Suprapubic skin (tissue), 4 donors: Measurements from ENCODE around the gene KIAA1328.
A peak's percentile ranks its signal among the peaks of the same experiment; 100 is the strongest.

Source experiments
- EP300 ChIP-seq: sonication (generic); formaldehyde crosslinking; IDR thresholded peaks from one replicate; pipeline ENCODE4 v1.6.1; 2017; ENCODE audit warnings: antibody characterized with exemption
- POLR2A ChIP-seq, 2 donors: fragments of 450-650 bp; IDR thresholded peaks; one replicate each; pipeline ENCODE4 v1.6.1; 2017; ENCODE audit warnings: antibody characterized with exemption in 2 of 2, mild to moderate bottlenecking in 2 of 2, moderate library complexity in 2 of 2
- POLR2AphosphoS5 ChIP-seq, 3 donors: sonication (generic); formaldehyde crosslinking; IDR thresholded peaks; one replicate each; pipeline ENCODE4 v1.6.1; 2017; ENCODE audit warnings: antibody characterized with exemption in 3 of 3
- TF ChIP-seq, protein P1 (sequence below), 2 donors: fragments of 200-600 bp in 1 of 2; fragments of 450-650 bp in 1 of 2; sonication (generic) in 1 of 2; IDR thresholded peaks; one replicate each; pipeline ENCODE4 v1.5.1; 2016 to 2019; ENCODE audit warnings: antibody characterized with exemption in 2 of 2, mild to moderate bottlenecking in 1 of 2, moderate library complexity in 1 of 2

DNA sequence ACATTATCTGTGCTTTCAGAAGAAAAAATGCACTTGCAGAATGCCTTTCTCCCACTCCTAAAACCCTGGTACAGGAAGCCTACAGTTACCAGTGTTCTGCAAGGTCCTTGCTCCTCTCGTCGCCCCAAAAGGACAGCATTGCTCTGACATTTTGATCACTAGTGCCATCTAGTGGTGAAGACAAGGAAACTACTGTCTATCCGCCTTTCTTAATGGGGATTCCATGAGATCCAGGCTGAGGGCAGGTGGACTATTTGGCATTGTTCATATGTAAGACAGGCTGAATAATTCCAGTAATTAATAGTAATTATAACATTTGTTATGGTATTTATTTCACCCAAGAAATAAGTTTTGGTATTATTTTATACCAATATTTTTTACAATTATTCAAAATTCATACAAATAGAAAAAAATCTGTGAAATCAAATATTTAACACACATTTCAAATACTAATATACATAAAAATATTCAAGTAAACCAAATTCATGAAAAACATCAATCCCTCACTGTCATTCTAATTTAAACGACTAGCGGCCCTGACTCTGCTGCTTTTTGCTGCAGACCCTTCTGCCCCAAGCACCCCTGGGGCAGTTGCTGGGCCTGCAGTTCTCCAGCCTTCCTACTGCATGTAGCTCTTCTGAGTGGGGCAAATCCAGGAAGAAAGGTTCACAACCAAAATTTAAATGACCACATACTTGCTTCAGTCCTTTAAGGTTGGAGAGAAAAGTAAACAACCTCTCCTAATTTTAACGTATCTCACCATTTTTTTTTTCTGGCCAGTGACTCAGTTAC lies 19.1 kb upstream of the KIAA1328 start:
- TF ChIP-seq, protein P1, sequence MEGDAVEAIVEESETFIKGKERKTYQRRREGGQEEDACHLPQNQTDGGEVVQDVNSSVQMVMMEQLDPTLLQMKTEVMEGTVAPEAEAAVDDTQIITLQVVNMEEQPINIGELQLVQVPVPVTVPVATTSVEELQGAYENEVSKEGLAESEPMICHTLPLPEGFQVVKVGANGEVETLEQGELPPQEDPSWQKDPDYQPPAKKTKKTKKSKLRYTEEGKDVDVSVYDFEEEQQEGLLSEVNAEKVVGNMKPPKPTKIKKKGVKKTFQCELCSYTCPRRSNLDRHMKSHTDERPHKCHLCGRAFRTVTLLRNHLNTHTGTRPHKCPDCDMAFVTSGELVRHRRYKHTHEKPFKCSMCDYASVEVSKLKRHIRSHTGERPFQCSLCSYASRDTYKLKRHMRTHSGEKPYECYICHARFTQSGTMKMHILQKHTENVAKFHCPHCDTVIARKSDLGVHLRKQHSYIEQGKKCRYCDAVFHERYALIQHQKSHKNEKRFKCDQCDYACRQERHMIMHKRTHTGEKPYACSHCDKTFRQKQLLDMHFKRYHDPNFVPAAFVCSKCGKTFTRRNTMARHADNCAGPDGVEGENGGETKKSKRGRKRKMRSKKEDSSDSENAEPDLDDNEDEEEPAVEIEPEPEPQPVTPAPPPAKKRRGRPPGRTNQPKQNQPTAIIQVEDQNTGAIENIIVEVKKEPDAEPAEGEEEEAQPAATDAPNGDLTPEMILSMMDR (IDR thresholded peaks at IDR 0.05), result peak; percentile 55 to 71
- TF ChIP-seq POLR2A (IDR thresholded peaks at IDR 0.05), result no peak
- TF ChIP-seq POLR2AphosphoS5 (IDR thresholded peaks at IDR 0.05), result no peak
- no peak for TF ChIP-seq EP300
